ENCODE results near the gene CDH13. TPM values are rescaled to one million over a fixed set of nuclear protein-coding genes. Genes with fewer than 3 reads are reported as not detected.

Gene CDH13
- total RNA-seq, 1 donor from 2014 or later, result 2.3 TPM

GRCh38 chr16:83806731-83807130, 1180.0 kb downstream of the CDH13 start:
- no peak for DNase-seq (ENCODE audit: low spot score)
- H3K27ac Mint-ChIP-seq (ENCODE audit: unreplicated experiment), result no peak overlapping the region
- no peaks in the 10 kb centered on the region for H3K9me3 Mint-ChIP-seq (ENCODE audit: unreplicated experiment)
- peaks cover 4% of the 10 kb centered on the region for H3K36me3 Mint-ChIP-seq (ENCODE audit: low read depth, unreplicated experiment)
- peak overlapping the region; percentile 92 for H3K4me3 Mint-ChIP-seq (ENCODE audit: unreplicated experiment)
- TF ChIP-seq, protein P1, sequence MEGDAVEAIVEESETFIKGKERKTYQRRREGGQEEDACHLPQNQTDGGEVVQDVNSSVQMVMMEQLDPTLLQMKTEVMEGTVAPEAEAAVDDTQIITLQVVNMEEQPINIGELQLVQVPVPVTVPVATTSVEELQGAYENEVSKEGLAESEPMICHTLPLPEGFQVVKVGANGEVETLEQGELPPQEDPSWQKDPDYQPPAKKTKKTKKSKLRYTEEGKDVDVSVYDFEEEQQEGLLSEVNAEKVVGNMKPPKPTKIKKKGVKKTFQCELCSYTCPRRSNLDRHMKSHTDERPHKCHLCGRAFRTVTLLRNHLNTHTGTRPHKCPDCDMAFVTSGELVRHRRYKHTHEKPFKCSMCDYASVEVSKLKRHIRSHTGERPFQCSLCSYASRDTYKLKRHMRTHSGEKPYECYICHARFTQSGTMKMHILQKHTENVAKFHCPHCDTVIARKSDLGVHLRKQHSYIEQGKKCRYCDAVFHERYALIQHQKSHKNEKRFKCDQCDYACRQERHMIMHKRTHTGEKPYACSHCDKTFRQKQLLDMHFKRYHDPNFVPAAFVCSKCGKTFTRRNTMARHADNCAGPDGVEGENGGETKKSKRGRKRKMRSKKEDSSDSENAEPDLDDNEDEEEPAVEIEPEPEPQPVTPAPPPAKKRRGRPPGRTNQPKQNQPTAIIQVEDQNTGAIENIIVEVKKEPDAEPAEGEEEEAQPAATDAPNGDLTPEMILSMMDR (IDR thresholded peaks at IDR 0.05; ENCODE audit: unreplicated experiment), result no peak
- peaks cover 24% of the 10 kb centered on the region for H3K27me3 Mint-ChIP-seq (ENCODE audit: unreplicated experiment)
- H3K4me1 Mint-ChIP-seq (ENCODE audit: unreplicated experiment), result peaks cover 40% of the 10 kb centered on the region

- TF ChIP-seq, protein P1 (IDR thresholded peaks at IDR 0.05; ENCODE audit: unreplicated experiment), result no peak
- no peak for DNase-seq (ENCODE audit: low spot score)
- peaks cover 37% of the 10 kb centered on the region for H3K4me1 Mint-ChIP-seq (ENCODE audit: unreplicated experiment)
- H3K9me3 Mint-ChIP-seq (ENCODE audit: unreplicated experiment), result no peaks in the 10 kb centered on the region
- peak overlapping the region; percentile 48 for H3K27ac Mint-ChIP-seq (ENCODE audit: unreplicated experiment)
- peaks cover 24% of the 10 kb centered on the region for H3K27me3 Mint-ChIP-seq (ENCODE audit: unreplicated experiment)
- peak overlapping the region; percentile 92 for H3K4me3 Mint-ChIP-seq (ENCODE audit: unreplicated experiment)
- H3K36me3 Mint-ChIP-seq (ENCODE audit: low read depth, unreplicated experiment), result peaks cover 4% of the 10 kb centered on the region
Measured at GRCh38 chr16:83807327-83807709, 1180.5 kb downstream of the CDH13 start.

GRCh38 chr16:83807710-83808572, 1181.2 kb downstream of the CDH13 start, which contains the start of gene HSBP1:
HSBP1 (plus strand) TSS chr16:83807978; CDS start chr16:83808077, 99 bp downstream.
- DNase-seq (ENCODE audit: low spot score), result peak; percentile 94
- Mint-ChIP-seq H3K27me3 (ENCODE audit: unreplicated experiment) (peaks cover 24% of the 10 kb centered on the region), H3K9me3 (ENCODE audit: unreplicated experiment) (no peaks in the 10 kb centered on the region)

GRCh38 chr16:83808573-83809014, 1181.8 kb downstream of the CDH13 start:
- DNase-seq (ENCODE audit: low spot score), result no peak
- Mint-ChIP-seq H3K4me1 (ENCODE audit: unreplicated experiment) (peaks cover 24% of the 10 kb centered on the region), H3K27me3 (ENCODE audit: unreplicated experiment) (peaks cover 21% of the 10 kb centered on the region), H3K9me3 (ENCODE audit: unreplicated experiment) (no peaks in the 10 kb centered on the region), H3K36me3 (ENCODE audit: low read depth, unreplicated experiment) (peaks cover 7% of the 10 kb centered on the region), H3K27ac (ENCODE audit: unreplicated experiment) (peak overlapping the region; percentile 90), H3K4me3 (ENCODE audit: unreplicated experiment) (peak overlapping the region; percentile 96)
- TF ChIP-seq, protein P1 (IDR thresholded peaks at IDR 0.05; ENCODE audit: unreplicated experiment), result no peak

More at GRCh38 chr16:83807710-83808572, 1181.2 kb downstream of the CDH13 start, which contains the start of gene HSBP1:
- Mint-ChIP-seq H3K36me3 (ENCODE audit: low read depth, unreplicated experiment) (peaks cover 7% of the 10 kb centered on the region), H3K27ac (ENCODE audit: unreplicated experiment) (peak within 1 kb of the TSS; percentile 90), H3K4me3 (ENCODE audit: unreplicated experiment) (peak within 1 kb of the TSS; percentile 96), H3K4me1 (ENCODE audit: unreplicated experiment) (peaks cover 30% of the 10 kb centered on the region)
- TF ChIP-seq, protein P1 (IDR thresholded peaks at IDR 0.05; ENCODE audit: unreplicated experiment), result no peak

DNA sequence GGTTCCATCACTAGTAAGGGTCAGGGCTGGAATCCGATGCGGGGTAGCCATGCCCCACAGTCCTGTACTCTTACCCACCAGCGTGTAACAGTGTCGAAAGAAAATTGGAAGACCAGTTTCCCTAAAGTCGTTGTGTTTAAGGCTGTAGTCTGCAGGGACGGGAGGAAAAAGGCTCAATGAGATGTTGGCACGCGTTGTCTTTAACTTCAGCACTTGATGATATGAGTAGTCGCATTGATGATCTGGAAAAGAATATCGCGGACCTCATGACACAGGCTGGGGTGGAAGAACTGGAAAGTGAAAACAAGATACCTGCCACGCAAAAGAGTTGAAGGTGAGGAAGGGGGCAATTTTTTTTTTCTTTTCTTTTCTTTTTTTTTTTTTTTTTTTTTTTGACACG, 1182.3 kb downstream of the CDH13 start:
- peaks cover 19% of the 10 kb centered on the region for H3K27me3 Mint-ChIP-seq (ENCODE audit: unreplicated experiment)
- peak overlapping the region; percentile 90 for H3K27ac Mint-ChIP-seq (ENCODE audit: unreplicated experiment)
- H3K9me3 Mint-ChIP-seq (ENCODE audit: unreplicated experiment), result no peaks in the 10 kb centered on the region
- H3K4me1 Mint-ChIP-seq (ENCODE audit: unreplicated experiment), result peaks cover 19% of the 10 kb centered on the region
- no peak for DNase-seq (ENCODE audit: low spot score)
- H3K4me3 Mint-ChIP-seq (ENCODE audit: unreplicated experiment), result peak overlapping the region; percentile 96
- TF ChIP-seq, protein P1 (IDR thresholded peaks at IDR 0.05; ENCODE audit: unreplicated experiment), result no peak
- H3K36me3 Mint-ChIP-seq (ENCODE audit: low read depth, unreplicated experiment), result peaks cover 7% of the 10 kb centered on the region

All from endothelial cell (in vitro differentiated cells).